ENCODE measurements around the gene CHD6.

GRCh38 chr20:41457173-41457857 is 160.9 kb downstream of the CHD6 start:
- TF ChIP-seq ZNF565 (CRISPR knock-in tag; conservative IDR thresholded peaks at IDR 0.05; ENCODE audit: low read depth) (no peak), PATZ1 (CRISPR knock-in tag; IDR thresholded peaks at IDR 0.05; ENCODE audit: borderline replicate concordance) (no peak), ZNF8 (CRISPR knock-in tag; IDR thresholded peaks at IDR 0.05) (no peak), RARB (CRISPR knock-in tag; IDR thresholded peaks at IDR 0.05) (no peak), TOX (CRISPR knock-in tag; IDR thresholded peaks at IDR 0.05; ENCODE audit: borderline replicate concordance) (no peak), OSR1 (CRISPR knock-in tag; IDR thresholded peaks at IDR 0.05) (no peak), ZFP3 (CRISPR knock-in tag; IDR thresholded peaks at IDR 0.05) (no peak), CSRNP3 (CRISPR knock-in tag; IDR thresholded peaks at IDR 0.05) (no peak)
